ENCODE data around the gene KIAA0319L.
"Not testable (repeated sequence)": the region's sequence is repeated elsewhere in the genome, so short reads cannot be mapped to it uniquely, and the experiment has no call there.

Gene KIAA0319L

GRCh38 chr1:35580949-35581388, 23.8 kb upstream of the KIAA0319L start:
- no peak for DNase-seq

DNA sequence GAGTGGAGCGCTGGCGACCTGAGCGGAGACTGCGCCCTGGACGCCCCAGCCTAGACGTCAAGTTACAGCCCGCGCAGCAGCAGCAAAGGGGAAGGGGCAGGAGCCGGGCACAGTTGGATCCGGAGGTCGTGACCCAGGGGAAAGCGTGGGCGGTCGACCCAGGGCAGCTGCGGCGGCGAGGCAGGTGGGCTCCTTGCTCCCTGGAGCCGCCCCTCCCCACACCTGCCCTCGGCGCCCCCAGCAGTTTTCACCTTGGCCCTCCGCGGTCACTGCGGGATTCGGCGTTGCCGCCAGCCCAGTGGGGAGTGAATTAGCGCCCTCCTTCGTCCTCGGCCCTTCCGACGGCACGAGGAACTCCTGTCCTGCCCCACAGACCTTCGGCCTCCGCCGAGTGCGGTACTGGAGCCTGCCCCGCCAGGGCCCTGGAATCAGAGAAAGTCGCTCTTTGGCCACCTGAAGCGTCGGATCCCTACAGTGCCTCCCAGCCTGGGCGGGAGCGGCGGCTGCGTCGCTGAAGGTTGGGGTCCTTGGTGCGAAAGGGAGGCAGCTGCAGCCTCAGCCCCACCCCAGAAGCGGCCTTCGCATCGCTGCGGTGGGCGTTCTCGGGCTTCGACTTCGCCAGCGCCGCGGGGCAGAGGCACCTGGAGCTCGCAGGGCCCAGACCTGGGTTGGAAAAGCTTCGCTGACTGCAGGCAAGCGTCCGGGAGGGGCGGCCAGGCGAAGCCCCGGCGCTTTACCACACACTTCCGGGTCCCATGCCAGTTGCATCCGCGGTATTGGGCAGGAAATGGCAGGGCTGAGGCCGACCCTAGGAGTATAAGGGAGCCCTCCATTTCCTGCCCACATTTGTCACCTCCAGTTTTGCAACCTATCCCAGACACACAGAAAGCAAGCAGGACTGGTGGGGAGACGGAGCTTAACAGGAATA, 20.1 kb upstream of the KIAA0319L start:
- peak; percentile 20 to 53 (median 36) for DNase-seq

GRCh38 chr1:35576766-35577070, 19.5 kb upstream of the KIAA0319L start:
- DNase-seq, result not testable (repeated sequence)

DNA sequence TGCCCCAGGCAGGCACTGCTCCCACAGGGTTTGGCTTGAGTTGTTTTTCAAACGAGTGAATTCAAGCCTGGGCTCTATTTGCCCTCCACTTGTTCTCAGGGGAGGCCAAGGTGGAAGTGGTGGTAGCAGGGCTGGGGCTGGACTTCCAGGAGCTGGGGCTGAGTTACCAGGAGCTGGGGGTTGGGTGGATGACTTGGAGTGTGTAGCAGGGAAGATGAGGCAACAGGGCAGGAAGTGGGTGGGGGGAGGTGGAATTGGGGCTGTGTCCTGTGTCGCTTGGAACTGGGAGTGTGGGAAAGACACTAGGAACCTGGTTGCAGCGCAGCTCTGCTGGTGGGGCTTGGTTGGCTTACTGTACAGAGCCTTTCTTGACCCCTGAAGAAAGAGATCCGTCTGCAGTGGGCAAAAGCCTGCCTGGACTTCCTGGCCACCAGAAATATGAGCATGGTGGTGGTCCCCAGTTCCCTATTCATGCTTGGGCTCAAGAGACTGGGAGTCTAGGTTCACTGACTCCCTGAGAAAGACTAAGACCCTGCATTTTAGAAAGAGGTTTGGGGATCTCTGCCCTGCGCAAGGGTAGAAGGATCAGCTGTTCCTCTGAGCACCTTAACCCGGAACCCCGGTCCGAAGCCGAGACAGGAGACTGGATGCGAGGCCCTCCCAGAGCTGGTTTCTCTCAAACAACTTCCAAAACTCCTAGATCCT, 19.0 kb upstream of the KIAA0319L start:
- no peak for DNase-seq

- no peak for DNase-seq
These were observed 18.3 kb upstream of the KIAA0319L start for GRCh38 chr1:35575416-35575958.

DNA sequence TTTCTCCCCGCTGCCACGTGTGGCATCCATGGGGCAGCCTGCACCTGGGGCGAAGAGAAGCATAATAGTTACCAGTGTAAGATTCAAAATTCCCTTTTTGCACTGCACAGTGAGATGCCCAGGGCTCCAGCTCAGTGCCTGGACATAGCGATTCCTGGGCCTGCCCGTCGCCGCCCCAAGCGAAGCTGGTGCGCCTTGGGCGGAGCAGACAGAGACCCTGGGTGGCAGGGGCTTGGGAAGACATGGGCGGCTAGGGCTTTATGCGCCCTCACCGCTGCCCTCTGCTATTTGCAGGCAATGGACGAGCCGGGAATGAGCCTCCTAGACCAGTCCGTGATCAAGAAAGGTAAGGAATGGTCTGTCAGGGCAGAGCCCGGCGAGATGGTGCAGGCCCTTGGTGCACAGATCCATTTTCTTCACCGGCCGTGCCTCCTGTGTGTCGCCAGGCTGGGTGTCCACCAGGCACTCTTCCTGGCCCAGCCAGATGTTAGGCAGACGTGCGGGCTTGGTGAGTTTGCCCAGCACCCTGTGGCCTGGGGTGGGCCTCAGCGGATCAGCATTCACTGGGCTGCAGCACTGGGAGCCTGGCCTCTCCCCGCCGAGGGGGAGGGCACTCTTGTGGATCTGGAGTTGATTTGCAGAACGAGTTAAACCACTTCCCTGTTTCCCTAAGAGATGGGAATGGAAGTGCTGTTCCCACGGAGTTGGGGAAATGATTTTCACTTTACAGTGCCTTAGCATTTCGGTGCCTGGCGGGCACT, 17.6 kb upstream of the KIAA0319L start:
- DNase-seq, result no peak

DNA sequence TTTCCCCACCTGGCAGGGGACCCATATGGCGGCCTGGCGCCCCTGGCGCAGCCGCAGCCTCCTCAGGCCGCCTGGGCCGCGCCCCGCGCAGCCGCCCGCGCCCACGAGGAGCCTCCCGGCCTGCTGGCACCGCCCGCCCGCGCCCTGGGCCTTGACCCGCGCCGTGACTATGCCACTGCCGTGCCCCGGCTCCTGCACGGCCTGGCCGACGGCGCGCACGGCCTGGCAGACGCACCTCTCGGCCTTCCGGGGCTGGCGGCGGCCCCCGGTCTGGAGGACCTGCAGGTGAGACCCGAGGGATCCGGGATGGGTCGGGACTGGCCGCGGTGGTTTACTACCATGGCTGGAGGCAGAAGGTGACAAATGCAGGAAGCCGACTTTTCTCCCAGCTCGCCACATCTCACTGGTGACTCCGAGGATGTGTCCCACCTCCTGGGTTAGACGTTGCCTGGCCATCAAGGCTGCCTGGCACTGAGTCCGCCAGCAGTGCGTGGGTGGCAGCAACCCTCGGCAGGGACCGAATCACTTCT, 17.0 kb upstream of the KIAA0319L start:
- no peak for DNase-seq

GRCh38 chr1:35573198-35574124, 16.3 kb upstream of the KIAA0319L start, which contains the start of gene TFAP2E:
TFAP2E (plus strand) TSS chr1:35573314; CDS start chr1:35573578, 264 bp downstream.
- no peak for DNase-seq

DNA sequence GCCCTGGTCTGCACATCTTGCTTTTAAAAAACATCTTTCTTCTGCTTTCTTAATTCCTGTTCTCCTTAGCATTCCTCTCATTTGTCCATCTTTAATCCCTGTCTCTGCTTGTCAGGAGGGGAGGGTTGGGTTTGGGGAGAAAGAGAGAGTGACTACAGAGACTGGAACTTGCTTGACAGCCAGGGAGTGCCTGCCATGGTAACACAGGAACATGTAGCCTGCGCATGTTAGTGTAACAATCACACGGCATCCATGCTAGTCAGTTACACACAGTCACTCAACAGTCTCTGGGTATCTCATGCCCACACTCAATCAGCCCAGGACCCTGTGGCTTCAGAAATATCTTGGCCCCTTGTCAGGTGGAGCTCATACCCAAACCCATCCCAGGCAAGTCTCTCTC, 15.1 kb upstream of the KIAA0319L start:
- DNase-seq, result no peak

DNA sequence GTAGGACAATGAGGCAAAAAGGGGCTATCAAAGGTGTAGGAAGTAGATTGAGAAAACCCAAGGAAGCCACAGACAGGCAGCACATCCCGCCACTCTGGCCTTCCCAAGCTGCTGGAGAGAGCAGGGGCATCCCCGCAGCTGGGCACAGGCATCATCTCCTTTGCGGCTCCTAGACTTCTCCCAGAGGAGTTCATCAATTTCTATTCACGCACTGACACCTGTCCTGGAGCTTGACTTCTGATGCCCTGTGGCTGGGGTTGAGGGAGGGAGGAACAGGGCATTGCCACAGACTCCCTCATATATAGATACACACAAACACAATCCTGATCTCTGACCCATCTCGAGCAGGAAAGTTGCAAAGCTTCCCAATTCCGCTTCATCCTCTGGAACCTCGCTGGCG, 14.1 kb upstream of the KIAA0319L start:
- no peak for DNase-seq

GRCh38 chr1:35570589-35571137, 13.5 kb upstream of the KIAA0319L start:
- DNase-seq, result no peak

DNA sequence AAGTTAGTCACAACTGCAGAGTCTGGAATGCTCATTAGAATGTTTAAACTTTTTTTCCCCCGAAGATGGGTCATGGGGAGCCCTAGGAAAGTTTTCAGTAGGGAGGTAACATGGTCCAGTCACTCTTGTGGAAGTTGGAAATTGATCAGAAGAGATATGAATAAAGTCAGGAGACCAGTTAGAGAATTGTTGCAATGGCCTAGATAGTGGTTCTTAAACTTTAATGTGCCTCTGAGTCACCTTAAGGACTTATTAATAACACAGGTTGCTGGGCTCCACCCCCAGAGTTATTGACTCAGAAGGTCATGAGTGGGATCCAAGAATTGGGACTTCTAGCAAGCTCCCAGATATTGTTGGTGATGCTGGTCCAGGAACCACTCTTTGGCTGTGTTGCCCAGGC, 12.7 kb upstream of the KIAA0319L start:
- no peak for DNase-seq

GRCh38 chr1:35568975-35569395, 11.8 kb upstream of the KIAA0319L start:
- DNase-seq, result peak in 2 of 4 experiments; percentile 21 to 30

- no peak for DNase-seq
These were observed 10.8 kb upstream of the KIAA0319L start for GRCh38 chr1:35567947-35568558.

- no peak for DNase-seq
These were observed 8.5 kb upstream of the KIAA0319L start for GRCh38 chr1:35565742-35566133.

GRCh38 chr1:35564884-35565741, 7.9 kb upstream of the KIAA0319L start:
- DNase-seq, result no peak

GRCh38 chr1:35564037-35564883, 7.1 kb upstream of the KIAA0319L start:
- DNase-seq, result peak; percentile 53 to 74 (median 61)

DNA sequence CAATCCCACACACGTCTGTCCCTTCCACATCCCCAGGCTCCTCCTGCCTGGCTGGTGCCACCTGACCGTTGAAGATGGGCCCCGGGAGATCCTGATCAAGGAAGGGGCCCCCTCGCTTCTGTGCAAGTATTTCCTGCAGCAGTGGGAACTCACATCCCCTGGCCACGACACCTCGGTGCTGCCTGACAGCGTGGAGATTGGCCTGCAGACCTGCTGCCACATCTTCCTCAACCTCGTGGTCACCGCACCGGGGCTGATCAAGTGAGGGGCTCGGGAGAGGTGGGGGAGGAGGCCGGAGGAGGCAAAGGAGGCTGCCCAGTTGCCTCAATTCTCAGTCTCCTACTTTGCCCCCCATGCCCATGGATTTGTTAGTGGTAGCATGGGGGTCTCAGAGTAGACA, 6.0 kb upstream of the KIAA0319L start:
- DNase-seq, result no peak
